GM18526 (cell line): ENCODE results near the gene FARP2.

ENCODE experiments used
- POLR2A ChIP-seq: IDR thresholded peaks from 3 replicates; pipeline ENCODE4 v1.6.1; 2011; ENCODE audit not compliant: insufficient read length; ENCODE audit errors: extremely low read depth

FARP2 gene

GRCh38 chr2:241509155-241509784, 153.2 kb downstream of the FARP2 start:
- TF ChIP-seq POLR2A, result no peak

- no peak for TF ChIP-seq POLR2A
Measured at GRCh38 chr2:241511091-241511741, 155.1 kb downstream of the FARP2 start.

- no peak for TF ChIP-seq POLR2A
Measured at GRCh38 chr2:241514553-241514952, 158.5 kb downstream of the FARP2 start.

- no peak for TF ChIP-seq POLR2A
Measured at GRCh38 chr2:241514986-241515737, 159.1 kb downstream of the FARP2 start.

- TF ChIP-seq POLR2A, result no peak
Measured at GRCh38 chr2:241516520-241516965, 160.5 kb downstream of the FARP2 start.

GRCh38 chr2:241517297-241517696, 161.2 kb downstream of the FARP2 start:
- no peak for TF ChIP-seq POLR2A

GRCh38 chr2:241519669-241520068, 163.6 kb downstream of the FARP2 start:
- no peak for TF ChIP-seq POLR2A

- TF ChIP-seq POLR2A, result no peak
Measured at GRCh38 chr2:241522477-241522876, 166.4 kb downstream of the FARP2 start.

- TF ChIP-seq POLR2A, result no peak
Measured at GRCh38 chr2:241530571-241530970, 174.5 kb downstream of the FARP2 start.

- TF ChIP-seq POLR2A, result no peak
Measured at GRCh38 chr2:241531161-241531722, 175.2 kb downstream of the FARP2 start.

- no peak for TF ChIP-seq POLR2A
Measured at GRCh38 chr2:241532168-241532567, 176.1 kb downstream of the FARP2 start.

- no peak for TF ChIP-seq POLR2A
Measured at GRCh38 chr2:241532733-241533601, 176.9 kb downstream of the FARP2 start.

GRCh38 chr2:241534293-241534692, 178.2 kb downstream of the FARP2 start:
- no peak for TF ChIP-seq POLR2A

GRCh38 chr2:241534701-241535375, 178.8 kb downstream of the FARP2 start:
- no peak for TF ChIP-seq POLR2A
